ENCODE data around the gene FNIP1.
"Not testable (repeated sequence)": the region's sequence is repeated elsewhere in the genome, so short reads cannot be mapped to it uniquely, and the experiment has no call there.

FNIP1 gene

GRCh38 chr5:131783357-131783756, 13.5 kb downstream of the FNIP1 start:
- Histone ChIP-seq H4K20me1 (ENCODE audit: insufficient read depth, low read length, poor library complexity, severe bottlenecking) (peaks cover 22% of the 10 kb centered on the region), H2AFZ (ENCODE audit: low read length) (no peak overlapping the region), H3K36me3 (ENCODE audit: insufficient read depth, low read length) (no peaks in the 10 kb centered on the region), H3F3A (ENCODE audit: low read depth) (no peaks in the 10 kb centered on the region), H3K9me3 (ENCODE audit: insufficient read depth, low read depth, low read length) (no peaks in the 10 kb centered on the region), H3K9me2 (replicated peaks; ENCODE audit: low read depth, low read length) (no peaks in the 10 kb centered on the region), H3K4me3 (ENCODE audit: low read length, poor library complexity, severe bottlenecking) (no peak overlapping the region), H3K9ac (ENCODE audit: low read depth, low read length, poor library complexity, severe bottlenecking) (no peak overlapping the region), H3K4me1 (ENCODE audit: insufficient read depth, low read length, poor library complexity, severe bottlenecking) (peaks cover 13% of the 10 kb centered on the region), H3K27me3 (ENCODE audit: insufficient read depth, low read length, poor library complexity, severe bottlenecking) (no peaks in the 10 kb centered on the region), H3K79me2 (ENCODE audit: insufficient read depth, low read length) (peaks cover 76% of the 10 kb centered on the region), H3K4me2 (ENCODE audit: low read depth, low read length, poor library complexity, severe bottlenecking) (no peak overlapping the region)
- TF ChIP-seq CTCF (conservative IDR thresholded peaks at IDR 0.05; ENCODE audit: low read length) = no peak
- no peak for TF ChIP-seq EZH2phosphoT487 (IDR thresholded peaks at IDR 0.05; ENCODE audit: borderline replicate concordance)

- Histone ChIP-seq H3K4me1 (ENCODE audit: insufficient read depth, low read length, poor library complexity, severe bottlenecking) (peaks cover 9% of the 10 kb centered on the region), H3K4me2 (ENCODE audit: low read depth, low read length, poor library complexity, severe bottlenecking) (no peak overlapping the region), H3K36me3 (ENCODE audit: insufficient read depth, low read length) (no peaks in the 10 kb centered on the region), H3K27me3 (ENCODE audit: insufficient read depth, low read length, poor library complexity, severe bottlenecking) (no peaks in the 10 kb centered on the region), H3K9ac (ENCODE audit: low read depth, low read length, poor library complexity, severe bottlenecking) (no peak overlapping the region), H3K9me3 (ENCODE audit: insufficient read depth, low read depth, low read length) (no peaks in the 10 kb centered on the region), H3K4me3 (ENCODE audit: low read length, poor library complexity, severe bottlenecking) (no peak overlapping the region), H4K20me1 (ENCODE audit: insufficient read depth, low read length, poor library complexity, severe bottlenecking) (peaks cover 22% of the 10 kb centered on the region), H3K79me2 (ENCODE audit: insufficient read depth, low read length) (peaks cover 77% of the 10 kb centered on the region), H3K9me2 (replicated peaks; ENCODE audit: low read depth, low read length) (no peaks in the 10 kb centered on the region), H3F3A (ENCODE audit: low read depth) (no peaks in the 10 kb centered on the region), H2AFZ (ENCODE audit: low read length) (no peak overlapping the region)
- TF ChIP-seq CTCF (conservative IDR thresholded peaks at IDR 0.05; ENCODE audit: low read length) (no peak), EZH2phosphoT487 (IDR thresholded peaks at IDR 0.05; ENCODE audit: borderline replicate concordance) (no peak)
Observed at GRCh38 chr5:131782717-131783116, 14.1 kb downstream of the FNIP1 start.

GRCh38 chr5:131778141-131778540, 18.7 kb downstream of the FNIP1 start:
- not testable (repeated sequence) for H3K36me3 ChIP-seq (ENCODE audit: insufficient read depth, low read length); H3K4me3 ChIP-seq (ENCODE audit: low read length, poor library complexity, severe bottlenecking); H3K9ac ChIP-seq (ENCODE audit: low read depth, low read length, poor library complexity, severe bottlenecking); H3F3A ChIP-seq (ENCODE audit: low read depth); H3K9me3 ChIP-seq (ENCODE audit: insufficient read depth, low read depth, low read length); H3K4me1 ChIP-seq (ENCODE audit: insufficient read depth, low read length, poor library complexity, severe bottlenecking); H3K9me2 ChIP-seq (replicated peaks; ENCODE audit: low read depth, low read length); H2AFZ ChIP-seq (ENCODE audit: low read length); H3K4me2 ChIP-seq (ENCODE audit: low read depth, low read length, poor library complexity, severe bottlenecking); H3K27me3 ChIP-seq (ENCODE audit: insufficient read depth, low read length, poor library complexity, severe bottlenecking)
- Histone ChIP-seq H4K20me1 (ENCODE audit: insufficient read depth, low read length, poor library complexity, severe bottlenecking) (peaks cover 18% of the 10 kb centered on the region), H3K79me2 (ENCODE audit: insufficient read depth, low read length) (peaks cover 84% of the 10 kb centered on the region)

GRCh38 chr5:131776450-131776849, 20.4 kb downstream of the FNIP1 start:
- Histone ChIP-seq H3K79me2 (ENCODE audit: insufficient read depth, low read length) (peaks cover 84% of the 10 kb centered on the region), H3K36me3 (ENCODE audit: insufficient read depth, low read length) (no peaks in the 10 kb centered on the region), H3K9ac (ENCODE audit: low read depth, low read length, poor library complexity, severe bottlenecking) (no peak overlapping the region), H3K9me3 (ENCODE audit: insufficient read depth, low read depth, low read length) (no peaks in the 10 kb centered on the region), H3K4me1 (ENCODE audit: insufficient read depth, low read length, poor library complexity, severe bottlenecking) (peaks cover 8% of the 10 kb centered on the region), H3K27me3 (ENCODE audit: insufficient read depth, low read length, poor library complexity, severe bottlenecking) (no peaks in the 10 kb centered on the region), H3K4me3 (ENCODE audit: low read length, poor library complexity, severe bottlenecking) (no peak overlapping the region), H3K9me2 (replicated peaks; ENCODE audit: low read depth, low read length) (no peaks in the 10 kb centered on the region), H2AFZ (ENCODE audit: low read length) (no peak overlapping the region), H3K4me2 (ENCODE audit: low read depth, low read length, poor library complexity, severe bottlenecking) (no peak overlapping the region), H4K20me1 (ENCODE audit: insufficient read depth, low read length, poor library complexity, severe bottlenecking) (peaks cover 24% of the 10 kb centered on the region), H3F3A (ENCODE audit: low read depth) (no peaks in the 10 kb centered on the region)
- TF ChIP-seq CTCF (conservative IDR thresholded peaks at IDR 0.05; ENCODE audit: low read length) = no peak
- no peak for TF ChIP-seq EZH2phosphoT487 (IDR thresholded peaks at IDR 0.05; ENCODE audit: borderline replicate concordance)

All from Loucy (cell line).